PC-3 (cell line): ENCODE results near the gene CLN3.

ENCODE experiments used
- CTCF ChIP-seq: fragments of 300-600 bp; sonication (generic); conservative IDR thresholded peaks from 2 replicates; pipeline ENCODE4 v1.5.1; 2017; ENCODE audit warnings: antibody characterized with exemption, low read depth, mild to moderate bottlenecking, low read length
- EZH2phosphoT487 ChIP-seq: fragments of 300-600 bp; sonication (generic); IDR thresholded peaks from 2 replicates; pipeline ENCODE4 v1.6.1; 2018; ENCODE audit warnings: mild to moderate bottlenecking, antibody characterized with exemption, low read length, borderline replicate concordance

DNA sequence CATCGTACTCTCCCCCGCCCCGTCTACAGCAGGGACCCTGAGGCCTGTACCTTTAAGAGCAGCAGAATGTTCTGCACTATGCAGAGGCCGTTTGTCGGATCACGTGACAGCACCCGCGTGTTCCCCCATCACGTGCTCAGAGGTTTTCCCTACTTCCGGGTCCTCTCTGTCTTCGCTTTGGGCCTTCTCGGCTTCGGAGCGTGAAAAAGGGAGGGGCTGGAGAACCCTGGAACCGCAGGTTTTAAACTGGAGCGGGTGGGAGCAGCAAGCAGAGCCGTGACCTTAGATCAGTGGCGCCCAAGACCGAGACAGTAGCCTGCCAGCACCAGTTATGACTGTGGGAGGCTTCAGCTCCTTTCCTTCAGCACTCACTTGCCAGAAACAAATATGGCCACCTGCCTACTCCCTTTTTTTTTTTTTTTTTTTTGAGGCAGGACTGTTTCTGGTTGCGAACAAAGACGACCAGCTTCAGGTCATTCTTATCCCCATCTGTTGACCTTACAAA, at the start of gene CLN3:
- TF ChIP-seq CTCF = no peak
- TF ChIP-seq EZH2phosphoT487 = no peak
